ENCODE measurements around the gene SUSD2. TPM values are rescaled to one million over a fixed set of nuclear protein-coding genes. Genes with fewer than 3 reads are reported as not detected.

The SUSD2 gene
- total RNA-seq, 2 experiments from 2014 or later, result 0.38 to 0.54 TPM

- Histone ChIP-seq H3K4me1 (ENCODE audit: insufficient read depth, low read length, poor library complexity, severe bottlenecking) (peaks cover 15% of the 10 kb centered on the region), H3K36me3 (ENCODE audit: insufficient read depth, low read length) (no peaks in the 10 kb centered on the region), H3K79me2 (ENCODE audit: insufficient read depth, low read depth, low read length) (no peaks in the 10 kb centered on the region), H3K9me3 (ENCODE audit: low read length) (peaks cover 11% of the 10 kb centered on the region; the same call in 1 of the 2 replicates), H3K9me2 (ENCODE audit: insufficient read depth, low read length) (no peaks in the 10 kb centered on the region), H3K4me2 (ENCODE audit: low read length) (no peak overlapping the region), H2AFZ (ENCODE audit: low read length) (peak overlapping the region; percentile 81), H3K27ac (ENCODE audit: low read depth, low read length, poor library complexity, severe bottlenecking) (no peak overlapping the region), H4K20me1 (ENCODE audit: insufficient read depth, low read length) (no peaks in the 10 kb centered on the region), H3K4me3 (ENCODE audit: low read depth, low read length, poor library complexity, severe bottlenecking) (no peak overlapping the region)
- no peak for TF ChIP-seq CTCF (conservative IDR thresholded peaks at IDR 0.05; ENCODE audit: low read length)
- TF ChIP-seq EZH2phosphoT487 (IDR thresholded peaks at IDR 0.05; ENCODE audit: borderline replicate concordance, low read depth, low read length), result no peak
- ChIA-PET CTCF (ENCODE audit: unreplicated experiment) (no interaction called here), POLR2A (interaction anchor here (0.6 kb wide), 1 partner anchor 43 kb away, joined by 3 read pairs; no protein-coding TSS in a partner anchor)
- no peak for DNase-seq (ENCODE audit: low spot score)
- intact Hi-C loops (cut with micrococcal nuclease; ENCODE audit: unreplicated experiment), result no loop called here
- BruUV-seq (replicated peaks), result no TSS peak
These were observed 26.2 kb downstream of the SUSD2 start for GRCh38 chr22:24207264-24208011.

GRCh38 chr22:24208012-24208749, 26.9 kb downstream of the SUSD2 start:
- TF ChIP-seq CTCF (conservative IDR thresholded peaks at IDR 0.05; ENCODE audit: low read length), result no peak
- no peak for TF ChIP-seq EZH2phosphoT487 (IDR thresholded peaks at IDR 0.05; ENCODE audit: borderline replicate concordance, low read depth, low read length)
- Histone ChIP-seq H3K4me1 (ENCODE audit: insufficient read depth, low read length, poor library complexity, severe bottlenecking) (peaks cover 15% of the 10 kb centered on the region), H2AFZ (ENCODE audit: low read length) (peak overlapping the region; percentile 81), H3K9me2 (ENCODE audit: insufficient read depth, low read length) (no peaks in the 10 kb centered on the region), H3K27ac (ENCODE audit: low read depth, low read length, poor library complexity, severe bottlenecking) (no peak overlapping the region), H3K36me3 (ENCODE audit: insufficient read depth, low read length) (no peaks in the 10 kb centered on the region), H3K4me2 (ENCODE audit: low read length) (no peak overlapping the region), H4K20me1 (ENCODE audit: insufficient read depth, low read length) (no peaks in the 10 kb centered on the region), H3K9me3 (ENCODE audit: low read length) (peaks cover 11% of the 10 kb centered on the region; the same call in 1 of the 2 replicates), H3K4me3 (ENCODE audit: low read depth, low read length, poor library complexity, severe bottlenecking) (no peak overlapping the region), H3K79me2 (ENCODE audit: insufficient read depth, low read depth, low read length) (no peaks in the 10 kb centered on the region)
- DNase-seq (ENCODE audit: low spot score), result no peak
- ChIA-PET POLR2A (no interaction called here), CTCF (ENCODE audit: unreplicated experiment) (no interaction called here)
- no TSS peak for BruUV-seq (replicated peaks)
- intact Hi-C loops (cut with micrococcal nuclease; ENCODE audit: unreplicated experiment), result no loop called here

- ChIA-PET CTCF (ENCODE audit: unreplicated experiment) (no interaction called here), POLR2A (no interaction called here)
- Histone ChIP-seq H3K79me2 (ENCODE audit: insufficient read depth, low read depth, low read length) (no peaks in the 10 kb centered on the region), H4K20me1 (ENCODE audit: insufficient read depth, low read length) (no peaks in the 10 kb centered on the region), H3K4me3 (ENCODE audit: low read depth, low read length, poor library complexity, severe bottlenecking) (no peak overlapping the region), H3K27ac (ENCODE audit: low read depth, low read length, poor library complexity, severe bottlenecking) (no peak overlapping the region), H3K36me3 (ENCODE audit: insufficient read depth, low read length) (no peaks in the 10 kb centered on the region), H3K4me2 (ENCODE audit: low read length) (no peak overlapping the region), H3K9me2 (ENCODE audit: insufficient read depth, low read length) (no peaks in the 10 kb centered on the region), H3K9me3 (ENCODE audit: low read length) (peaks cover 11% of the 10 kb centered on the region; the same call in 1 of the 2 replicates), H2AFZ (ENCODE audit: low read length) (no peak overlapping the region), H3K4me1 (ENCODE audit: insufficient read depth, low read length, poor library complexity, severe bottlenecking) (peaks cover 15% of the 10 kb centered on the region)
- intact Hi-C loops (cut with micrococcal nuclease; ENCODE audit: unreplicated experiment), result no loop called here
- no TSS peak for BruUV-seq (replicated peaks)
- no peak for DNase-seq (ENCODE audit: low spot score)
- TF ChIP-seq CTCF (conservative IDR thresholded peaks at IDR 0.05; ENCODE audit: low read length) (no peak), EZH2phosphoT487 (IDR thresholded peaks at IDR 0.05; ENCODE audit: borderline replicate concordance, low read depth, low read length) (no peak)
These were observed 27.7 kb downstream of the SUSD2 start for GRCh38 chr22:24209016-24209415.
